ENCODE results near the gene GALNT5. TPM values are rescaled to one million over a fixed set of nuclear protein-coding genes. Genes with fewer than 3 reads are reported as not detected.

Gene GALNT5
- polyA plus RNA-seq, 6 donors from 2014 or later, result 0.04 TPM; not detected in 5

DNA sequence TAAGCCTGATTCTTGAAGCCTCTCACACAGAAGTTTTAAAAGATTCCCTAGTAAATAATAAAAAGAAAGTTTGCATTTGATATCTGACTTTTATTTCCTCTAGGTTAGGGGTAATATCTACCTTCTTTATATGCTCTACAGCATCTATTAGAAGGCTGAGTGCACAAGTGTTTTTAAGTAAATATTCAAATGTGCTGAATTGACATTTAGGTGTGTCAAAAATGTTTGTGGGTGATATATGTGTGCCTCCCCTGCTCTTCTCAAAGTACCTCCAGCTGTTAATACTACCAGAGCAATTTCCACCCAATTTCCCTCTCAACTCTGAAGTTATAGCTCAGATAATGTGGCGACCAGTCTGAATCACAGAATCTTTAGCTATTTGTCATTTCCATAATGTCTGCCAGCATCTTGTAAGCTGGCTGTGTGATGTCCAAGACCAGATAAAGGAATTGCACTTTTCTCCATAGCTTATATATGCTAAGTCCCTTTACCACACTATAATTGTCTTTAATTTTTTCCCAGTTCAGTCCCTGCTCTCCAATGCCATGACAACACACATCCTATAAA, 92.5 kb downstream of the GALNT5 start:
- Mint-ChIP-seq H3K27me3 (no peaks in the 10 kb centered on the region), H3K4me1 (peaks cover 2 to 11% (median 11%) of the 10 kb centered on the region in 3 donors), H3K9me3 (peaks cover 3 to 5% (median 4%) of the 10 kb centered on the region in 7 donors), H3K36me3 (peaks cover 9 to 16% of the 10 kb centered on the region in 2 donors), H3K27ac (peak overlapping the region in 3 of 6 donors; percentile 1 to 57 (median 3)), H3K4me3 (no peak overlapping the region)
- ATAC-seq (ENCODE audit: low read depth in 2 of 2) (no peak), DNase-seq (no peak)

DNA sequence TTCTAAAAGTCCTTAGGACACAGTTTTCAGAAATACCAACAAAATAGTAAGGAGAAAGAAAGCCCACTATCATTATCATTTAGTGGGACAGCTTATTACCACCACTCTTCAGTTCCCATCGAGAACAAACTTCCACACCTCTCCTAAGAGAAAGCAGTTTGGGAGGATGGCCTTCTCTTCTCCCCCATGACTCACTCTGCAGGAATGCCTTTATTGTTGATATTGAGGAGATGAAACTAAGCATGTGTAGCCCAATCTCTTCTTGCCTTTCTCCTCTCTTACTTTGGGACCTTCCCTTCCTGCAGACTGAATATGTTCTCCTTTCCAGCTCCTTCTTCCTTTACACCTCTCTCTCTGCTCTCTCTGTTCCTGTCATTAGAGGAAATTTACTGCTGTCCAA, 98.1 kb downstream of the GALNT5 start:
- peaks cover 4 to 10% of the 10 kb centered on the region in 2 donors for H3K36me3 Mint-ChIP-seq
- peaks cover 0 to 3% (median 0%) of the 10 kb centered on the region in 7 donors for H3K9me3 Mint-ChIP-seq
- peak overlapping the region in 4 of 6 donors; percentile 8 to 35 (median 18) for H3K27ac Mint-ChIP-seq
- DNase-seq, result no peak
- H3K4me1 Mint-ChIP-seq, result peaks cover 8 to 19% (median 11%) of the 10 kb centered on the region in 3 donors
- no peaks in the 10 kb centered on the region for H3K27me3 Mint-ChIP-seq
- no peak for ATAC-seq (ENCODE audit: low read depth in 2 of 2)
- no peak overlapping the region for H3K4me3 Mint-ChIP-seq

DNA sequence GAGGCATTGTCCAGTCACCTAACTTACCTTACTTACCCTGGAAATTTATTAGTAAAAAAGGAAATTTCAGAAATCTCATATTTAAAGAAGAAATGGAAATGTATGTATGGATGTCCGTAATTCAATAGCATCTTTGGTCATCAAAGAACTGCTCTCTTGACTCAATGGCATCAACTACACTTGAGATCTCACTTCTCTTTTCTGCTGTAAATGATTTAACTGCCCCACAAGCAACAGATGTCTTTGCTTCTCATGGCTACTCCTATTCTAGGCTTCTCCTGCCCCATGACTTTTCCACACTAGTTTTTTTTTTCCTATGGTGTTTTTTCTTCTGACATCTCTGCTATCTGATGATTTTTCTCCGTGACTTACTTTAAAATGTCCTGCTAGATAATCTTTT, 102.1 kb downstream of the GALNT5 start:
- peak overlapping the region in 2 of 6 donors; percentile 65 to 76 for H3K27ac Mint-ChIP-seq
- no peaks in the 10 kb centered on the region for H3K27me3 Mint-ChIP-seq
- H3K4me1 Mint-ChIP-seq, result peaks cover 24 to 48% (median 36%) of the 10 kb centered on the region in 3 donors
- ATAC-seq (ENCODE audit: low read depth in 2 of 2) (no peak), DNase-seq (no peak)
- peaks cover 9 to 11% of the 10 kb centered on the region in 2 donors for H3K36me3 Mint-ChIP-seq
- H3K9me3 Mint-ChIP-seq, result peaks cover 11 to 29% (median 27%) of the 10 kb centered on the region in 7 donors
- no peak overlapping the region for H3K4me3 Mint-ChIP-seq

DNA sequence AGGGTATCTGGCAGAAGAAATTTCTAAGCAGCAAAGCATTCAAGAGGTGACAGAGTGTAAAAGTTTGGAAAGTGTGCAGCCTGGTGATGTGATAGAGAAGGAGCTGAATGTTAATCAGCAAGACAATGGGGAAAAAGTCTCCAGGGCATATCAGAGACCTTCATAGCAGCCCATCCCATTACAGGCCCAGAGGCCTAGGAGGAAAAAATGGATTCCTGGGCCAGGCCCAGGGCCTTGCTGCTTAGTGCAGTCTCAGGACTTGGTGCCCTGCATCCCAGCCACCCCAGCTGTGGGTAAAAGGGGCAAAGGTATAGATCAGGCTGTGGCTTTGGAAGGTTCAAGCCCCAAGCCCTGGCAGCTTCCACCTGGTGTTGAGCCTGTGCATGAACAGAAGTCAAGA, 104.0 kb downstream of the GALNT5 start:
- Mint-ChIP-seq H3K36me3 (peaks cover 9 to 11% of the 10 kb centered on the region in 2 donors), H3K4me3 (peak overlapping the region in 2 of 8 donors; percentile 55 to 62), H3K9me3 (peaks cover 11 to 29% (median 27%) of the 10 kb centered on the region in 7 donors), H3K27me3 (no peaks in the 10 kb centered on the region), H3K27ac (peak overlapping the region in 1 of 6 donors; percentile 58), H3K4me1 (peaks cover 24 to 53% (median 37%) of the 10 kb centered on the region in 3 donors)
- DNase-seq (no peak), ATAC-seq (ENCODE audit: low read depth in 2 of 2) (no peak)

DNA sequence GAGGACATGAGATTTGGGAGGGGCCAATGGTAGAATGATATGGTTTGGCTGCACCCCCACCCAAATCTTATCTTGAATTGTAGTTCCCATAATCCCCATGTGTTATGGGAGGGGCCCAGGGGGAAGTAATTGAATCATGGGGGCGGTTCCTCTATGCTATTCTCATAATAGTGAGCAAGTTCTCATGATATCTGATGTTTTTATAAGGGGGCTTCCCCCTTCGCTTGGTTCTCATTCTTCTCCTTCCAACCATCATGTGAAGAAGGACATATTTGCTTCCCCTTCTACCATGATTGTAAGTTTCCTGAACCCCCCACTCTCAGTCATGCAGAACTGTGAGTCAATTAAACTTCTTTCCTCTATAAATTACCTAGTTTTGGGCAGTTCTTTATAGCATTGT, 105.1 kb downstream of the GALNT5 start:
- no peaks in the 10 kb centered on the region for H3K27me3 Mint-ChIP-seq
- ATAC-seq (ENCODE audit: low read depth in 2 of 2) (peak; percentile 57 to 65), DNase-seq (peak; percentile 15)
- H3K36me3 Mint-ChIP-seq, result peaks cover 9 to 11% of the 10 kb centered on the region in 2 donors
- H3K4me1 Mint-ChIP-seq, result peaks cover 24 to 50% (median 33%) of the 10 kb centered on the region in 3 donors
- peak overlapping the region in 5 of 6 donors; percentile 56 to 85 (median 72) for H3K27ac Mint-ChIP-seq
- H3K4me3 Mint-ChIP-seq, result peak overlapping the region in 3 of 8 donors; percentile 26 to 46 (median 44)
- peaks cover 11 to 29% (median 27%) of the 10 kb centered on the region in 7 donors for H3K9me3 Mint-ChIP-seq

DNA sequence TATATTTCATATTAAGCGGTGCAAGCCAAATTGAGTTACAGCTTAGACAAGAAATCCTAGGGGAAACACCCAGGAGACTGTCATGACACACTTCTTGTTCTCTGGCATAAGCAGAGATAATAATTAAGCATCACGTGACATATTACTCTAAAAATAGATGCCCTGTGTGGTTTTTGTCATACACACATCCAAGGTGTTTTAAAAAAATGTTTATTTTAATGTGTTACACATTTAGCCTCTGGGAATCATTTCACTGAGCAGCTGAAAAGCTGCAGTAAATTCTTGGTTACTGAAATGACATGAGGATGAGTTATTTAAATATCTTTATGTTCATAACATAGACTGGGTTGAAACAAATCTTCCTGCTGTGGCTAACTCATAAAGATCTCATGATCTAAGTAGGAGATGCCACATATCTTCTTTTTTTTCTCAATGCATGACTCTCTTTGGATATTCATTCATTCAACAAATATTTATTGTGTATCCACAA, 106.2 kb downstream of the GALNT5 start:
- peaks cover 9 to 11% of the 10 kb centered on the region in 2 donors for H3K36me3 Mint-ChIP-seq
- peaks cover 20 to 48% (median 31%) of the 10 kb centered on the region in 3 donors for H3K4me1 Mint-ChIP-seq
- ATAC-seq (ENCODE audit: low read depth in 2 of 2), result peak; percentile 67 to 71
- peaks cover 11 to 30% (median 27%) of the 10 kb centered on the region in 7 donors for H3K9me3 Mint-ChIP-seq
- peak overlapping the region; percentile 31 to 84 (median 59) for H3K4me3 Mint-ChIP-seq
- peak; percentile 51 for DNase-seq
- no peaks in the 10 kb centered on the region for H3K27me3 Mint-ChIP-seq
- peak overlapping the region; percentile 66 to 94 (median 80) for H3K27ac Mint-ChIP-seq

Other genes starting within 250 kb of the GALNT5 start
- gene ERMN, start 68.1 kb downstream of the GALNT5 start, polyA plus RNA-seq (ENCODE audit: low read depth in 6 of 6), result under 1 TPM in 5 of 6 donors, not detected in 1; 0.08 to 0.56 (median 0.28) TPM
- 100 to 1,000 TPM in 4 of 6 donors, 10 to 100 TPM in 2; 90.7 to 172 (median 121) TPM for gene CYTIP, start 186.4 kb downstream of the GALNT5 start, polyA plus RNA-seq (ENCODE audit: low read depth in 6 of 6)